B cell (primary cell): ENCODE results near the gene ADAM11.

Source experiments
- CTCF ChIP-seq: fragments of 200-600 bp; IDR thresholded peaks from one replicate; pipeline ENCODE4 v1.8.0; 2022; ENCODE audit warnings: antibody characterized with exemption, mild to moderate bottlenecking
- EZH2 ChIP-seq: IDR thresholded peaks from 2 replicates; pipeline ENCODE4 v1.6.1; 2012; ENCODE audit warnings: borderline replicate concordance, low read depth, mild to moderate bottlenecking, moderate library complexity, low read length; ENCODE audit not compliant: insufficient read depth, poor library complexity, severe bottlenecking

DNA sequence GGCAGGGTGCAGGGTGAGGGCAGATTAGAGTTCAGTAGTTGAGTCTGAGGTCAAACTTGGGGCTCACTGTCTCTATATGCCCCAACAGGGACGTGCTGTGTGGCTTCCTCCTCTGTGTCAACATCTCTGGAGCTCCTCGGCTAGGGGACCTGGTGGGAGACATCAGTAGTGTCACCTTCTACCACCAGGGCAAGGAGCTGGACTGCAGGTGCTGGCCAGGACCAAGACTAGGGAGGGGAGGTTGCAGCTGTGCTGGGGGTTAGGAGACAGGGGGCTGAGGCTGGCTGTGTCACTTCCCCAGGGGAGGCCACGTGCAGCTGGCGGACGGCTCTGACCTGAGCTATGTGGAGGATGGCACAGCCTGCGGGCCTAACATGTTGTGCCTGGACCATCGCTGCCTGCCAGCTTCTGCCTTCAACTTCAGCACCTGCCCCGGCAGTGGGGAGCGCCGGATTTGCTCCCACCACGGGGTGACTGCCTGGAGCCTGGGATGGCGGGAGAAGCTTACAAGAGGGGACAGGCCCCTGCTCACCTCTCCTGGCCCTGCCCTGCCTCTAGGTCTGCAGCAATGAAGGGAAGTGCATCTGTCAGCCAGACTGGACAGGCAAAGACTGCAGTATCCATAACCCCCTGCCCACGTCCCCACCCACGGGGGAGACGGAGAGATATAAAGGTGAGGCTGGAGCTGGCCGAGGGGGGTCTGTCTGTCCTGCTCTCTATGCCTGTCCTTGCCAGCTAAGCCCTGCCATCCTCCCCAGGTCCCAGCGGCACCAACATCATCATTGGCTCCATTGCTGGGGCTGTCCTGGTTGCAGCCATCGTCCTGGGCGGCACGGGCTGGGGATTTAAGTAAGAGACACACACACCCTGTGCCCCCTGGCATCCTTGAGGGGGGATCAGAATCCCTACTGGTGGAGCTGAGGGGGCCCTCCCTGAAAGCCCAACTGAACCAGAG is 18.9 kb downstream of the ADAM11 start:
- TF ChIP-seq CTCF (no peak), EZH2 (no peak)
